ENCODE data around the gene S100P. TPM values are rescaled to one million over a fixed set of nuclear protein-coding genes. Genes with fewer than 3 reads are reported as not detected.

Gene S100P
- total RNA-seq, 2 donors from 2014 or later, result 0.35 TPM; not detected in 1

DNA sequence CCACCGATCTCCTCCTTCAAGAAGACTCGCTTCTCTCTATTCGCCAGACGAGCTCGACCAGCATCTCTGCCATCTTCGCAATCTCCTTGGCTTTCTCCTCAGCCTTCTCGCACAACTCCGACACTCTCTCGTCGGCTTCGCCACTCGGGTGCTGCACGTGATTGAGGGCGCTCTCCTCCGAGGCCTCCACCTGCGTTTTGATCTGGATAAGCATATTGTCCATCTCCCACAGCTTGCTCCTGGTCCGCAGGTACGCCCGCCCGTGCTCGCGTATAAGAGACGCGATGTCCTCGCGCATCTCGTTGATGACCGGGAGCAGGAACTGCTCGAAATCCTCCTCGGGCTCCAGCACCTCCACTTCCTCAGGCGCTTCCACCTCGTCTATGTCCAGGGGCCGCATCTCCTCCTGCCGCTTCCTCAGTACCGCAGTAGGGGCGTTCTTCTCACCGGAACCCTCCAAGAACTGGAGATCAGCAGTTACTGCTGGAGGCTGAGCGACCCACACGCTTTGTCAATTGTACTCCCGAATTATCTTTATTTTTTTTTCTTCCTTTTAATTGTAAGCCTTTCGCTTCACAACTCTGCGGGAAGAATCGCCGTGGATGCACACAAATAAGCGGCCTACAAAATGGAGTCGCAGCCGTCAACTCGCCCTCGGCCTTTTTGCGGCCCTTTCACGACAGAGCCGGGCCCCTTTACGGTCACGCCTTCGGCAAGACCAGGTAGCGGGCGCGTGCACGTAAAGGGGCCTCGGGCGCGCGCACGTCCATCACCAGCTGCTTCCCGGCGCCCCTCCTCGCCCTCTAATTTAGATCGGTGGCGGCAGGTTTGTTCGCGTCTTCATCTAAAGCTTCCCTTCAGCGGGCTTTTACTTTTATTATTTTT is 15.8 kb downstream of the S100P start, which contains the start of gene MRFAP1L1:
Gene MRFAP1L1 (minus strand): TSS at position 636 of the 885 bp plus-strand sequence. CDS start 236 bp downstream, at position 400.
- TF ChIP-seq, protein P1, sequence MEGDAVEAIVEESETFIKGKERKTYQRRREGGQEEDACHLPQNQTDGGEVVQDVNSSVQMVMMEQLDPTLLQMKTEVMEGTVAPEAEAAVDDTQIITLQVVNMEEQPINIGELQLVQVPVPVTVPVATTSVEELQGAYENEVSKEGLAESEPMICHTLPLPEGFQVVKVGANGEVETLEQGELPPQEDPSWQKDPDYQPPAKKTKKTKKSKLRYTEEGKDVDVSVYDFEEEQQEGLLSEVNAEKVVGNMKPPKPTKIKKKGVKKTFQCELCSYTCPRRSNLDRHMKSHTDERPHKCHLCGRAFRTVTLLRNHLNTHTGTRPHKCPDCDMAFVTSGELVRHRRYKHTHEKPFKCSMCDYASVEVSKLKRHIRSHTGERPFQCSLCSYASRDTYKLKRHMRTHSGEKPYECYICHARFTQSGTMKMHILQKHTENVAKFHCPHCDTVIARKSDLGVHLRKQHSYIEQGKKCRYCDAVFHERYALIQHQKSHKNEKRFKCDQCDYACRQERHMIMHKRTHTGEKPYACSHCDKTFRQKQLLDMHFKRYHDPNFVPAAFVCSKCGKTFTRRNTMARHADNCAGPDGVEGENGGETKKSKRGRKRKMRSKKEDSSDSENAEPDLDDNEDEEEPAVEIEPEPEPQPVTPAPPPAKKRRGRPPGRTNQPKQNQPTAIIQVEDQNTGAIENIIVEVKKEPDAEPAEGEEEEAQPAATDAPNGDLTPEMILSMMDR (IDR thresholded peaks at IDR 0.05), result no peak

DNA sequence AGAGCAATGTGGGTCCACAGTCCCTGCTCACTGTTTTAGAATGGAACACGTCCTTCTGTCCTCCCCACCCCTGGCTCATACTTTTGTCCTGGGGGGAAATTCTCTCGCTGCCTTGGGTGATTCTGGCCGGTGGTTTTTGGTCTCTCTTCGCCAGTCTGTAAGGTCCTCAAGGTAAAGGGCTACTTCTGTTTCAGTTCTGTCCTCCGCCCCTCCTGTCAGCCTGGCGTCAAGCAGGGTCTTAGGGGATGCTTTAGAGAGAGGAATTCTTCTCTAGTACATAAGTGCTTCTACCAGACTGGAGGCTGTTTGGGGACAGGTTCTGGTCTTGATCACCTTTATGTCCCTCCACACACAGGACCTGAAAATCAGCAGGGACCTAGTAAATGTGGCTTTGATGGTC is 16.6 kb downstream of the S100P start:
- TF ChIP-seq, protein P1 (IDR thresholded peaks at IDR 0.05), result no peak
- Histone ChIP-seq H3K4me1 (peaks cover 0 to 45% of the 10 kb centered on the region in 2 donors), H3K4me3 (peak overlapping the region; percentile 83)

More for the DNA sequence above, 15.8 kb downstream of the S100P start, which contains the start of gene MRFAP1L1:
- Histone ChIP-seq H3K27ac (peak within 1 kb of the TSS; percentile 84 to 90), H3K36me3 (peaks cover 3% of the 10 kb centered on the region), H3K4me1 (peaks cover 0 to 47% of the 10 kb centered on the region in 2 donors), H3K9me3 (no peaks in the 10 kb centered on the region), H3K4me3 (peak within 1 kb of the TSS; percentile 83), H3K27me3 (no peaks in the 10 kb centered on the region)
- DNase-seq (ENCODE audit: low spot score), result peak; percentile 95

DNA sequence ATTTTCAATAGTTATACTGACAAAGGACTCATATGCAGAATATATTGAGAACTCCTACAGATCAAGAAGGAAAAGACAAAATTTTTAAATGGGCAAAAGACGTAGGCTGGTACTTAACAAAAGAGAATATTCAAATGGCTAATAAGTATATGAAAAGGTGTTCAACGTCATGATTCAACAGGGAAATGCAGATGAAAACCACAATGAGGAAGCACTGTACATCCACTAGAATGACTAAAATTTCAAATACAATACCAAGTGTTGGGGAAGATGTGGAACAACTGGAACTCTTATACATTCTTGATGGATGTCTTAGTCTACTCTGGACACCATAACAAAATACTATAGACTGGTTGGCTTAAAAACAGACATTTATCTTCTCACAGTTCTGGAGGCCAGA is 17.3 kb downstream of the S100P start:
- Histone ChIP-seq H3K27me3 (no peaks in the 10 kb centered on the region), H3K4me3 (no peak overlapping the region), H3K27ac (no peak overlapping the region), H3K4me1 (peaks cover 0 to 43% of the 10 kb centered on the region in 2 donors), H3K36me3 (no peaks in the 10 kb centered on the region), H3K9me3 (no peaks in the 10 kb centered on the region)
- TF ChIP-seq, protein P1 (IDR thresholded peaks at IDR 0.05), result no peak
- DNase-seq (ENCODE audit: low spot score), result no peak

More for the DNA sequence above, 16.6 kb downstream of the S100P start:
- no peaks in the 10 kb centered on the region for H3K9me3 ChIP-seq
- H3K27ac ChIP-seq, result peak overlapping the region; percentile 84 to 90
- no peak for DNase-seq (ENCODE audit: low spot score)
- H3K36me3 ChIP-seq, result peaks cover 1% of the 10 kb centered on the region
- H3K27me3 ChIP-seq, result no peaks in the 10 kb centered on the region

DNA sequence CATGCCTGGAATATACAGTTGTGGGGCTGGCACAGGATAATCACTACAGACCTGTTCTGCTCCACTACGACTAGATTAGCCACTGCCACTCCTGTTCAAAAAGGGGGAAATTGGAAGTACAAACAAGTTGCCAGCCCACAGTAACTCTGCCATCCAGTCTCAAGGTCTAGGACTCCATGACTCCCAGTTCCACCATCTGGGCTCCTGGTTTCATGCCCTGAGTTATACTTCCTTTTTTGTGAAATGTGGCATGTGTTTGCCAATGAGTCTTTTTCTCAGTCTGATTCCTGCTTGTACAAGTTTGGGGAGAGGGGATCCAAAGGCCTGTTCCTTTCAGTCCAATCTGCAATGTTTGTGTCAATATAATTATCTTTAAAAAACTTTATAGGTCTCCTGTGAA is 21.3 kb downstream of the S100P start:
- no peak for DNase-seq (ENCODE audit: low spot score)
- no peaks in the 10 kb centered on the region for H3K9me3 ChIP-seq
- TF ChIP-seq, protein P1 (IDR thresholded peaks at IDR 0.05), result no peak
- H3K4me3 ChIP-seq, result no peak overlapping the region
- H3K36me3 ChIP-seq, result no peaks in the 10 kb centered on the region
- peaks cover 0 to 31% of the 10 kb centered on the region in 2 donors for H3K4me1 ChIP-seq
- H3K27me3 ChIP-seq, result no peaks in the 10 kb centered on the region
- H3K27ac ChIP-seq, result no peak overlapping the region

DNA sequence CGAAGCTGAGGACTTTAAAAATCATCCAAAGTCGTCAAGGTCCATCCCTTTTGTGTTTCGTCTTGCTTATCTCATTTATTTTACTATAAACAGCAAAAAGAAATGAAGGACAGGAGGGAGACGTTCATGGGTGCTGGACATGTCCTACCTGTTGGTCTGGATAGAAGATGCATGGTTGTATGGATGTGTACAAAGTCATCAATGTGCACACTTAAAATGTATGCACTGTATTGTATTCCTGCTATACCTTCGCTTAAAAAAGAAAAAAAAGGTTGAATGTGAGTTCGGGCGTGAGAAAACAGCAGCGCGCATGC is 22.0 kb downstream of the S100P start:
- Histone ChIP-seq H3K9me3 (no peaks in the 10 kb centered on the region), H3K4me1 (peaks cover 0 to 31% of the 10 kb centered on the region in 2 donors), H3K4me3 (peak overlapping the region; percentile 69 to 83), H3K36me3 (no peaks in the 10 kb centered on the region), H3K27me3 (no peaks in the 10 kb centered on the region), H3K27ac (peak overlapping the region; percentile 87 to 94)
- no peak for DNase-seq (ENCODE audit: low spot score)
- TF ChIP-seq, protein P1 (IDR thresholded peaks at IDR 0.05), result no peak
